ENCODE results near the gene GSK3A. TPM values are rescaled to one million over a fixed set of nuclear protein-coding genes. Genes with fewer than 3 reads are reported as not detected.

The GSK3A gene
- total and polyA plus RNA-seq, 9 of the 15 experiments (the other 6 are each of a cell fraction or from before 2014, with no cell fraction given), result 0.62 to 90.7 (median 33.3) TPM

GRCh38 chr19:42252365-42253244 is 10.2 kb upstream of the GSK3A start (continued):
- TF ChIP-seq TSHZ1 (CRISPR knock-in tag; IDR thresholded peaks at IDR 0.05), result no peak
- peak; percentile 61; the same call in 1 of the 2 replicates for TF ChIP-seq SMAD4 (CRISPR knock-in tag; conservative IDR thresholded peaks at IDR 0.05)
- peak; percentile 44; the same call in 1 of the 2 replicates for TF ChIP-seq L3MBTL2 (IDR thresholded peaks at IDR 0.05)
- no peak for TF ChIP-seq ZNF232 (CRISPR knock-in tag; IDR thresholded peaks at IDR 0.05)
- no peak for TF ChIP-seq SPI1 (IDR thresholded peaks at IDR 0.05; ENCODE audit: borderline replicate concordance, low read depth, low read length)
- peak; percentile 11 for TF ChIP-seq NEUROD1 (IDR thresholded peaks at IDR 0.05; ENCODE audit: borderline replicate concordance, low read depth, low read length, partially characterized antibody)
- TF ChIP-seq ZFX (CRISPR knock-in tag; IDR thresholded peaks at IDR 0.05), result peak; percentile 36; the same call in 1 of the 2 replicates
- no peak for TF ChIP-seq NCOA2 (IDR thresholded peaks at IDR 0.05; ENCODE audit: partially characterized antibody in 2 of 2)
- peak; percentile 89 for TF ChIP-seq MEF2D (tag; conservative IDR thresholded peaks at IDR 0.05; ENCODE audit: low read depth)
- TF ChIP-seq ARID1B (IDR thresholded peaks at IDR 0.05), result 0 out of 2 replicates have a peak, but pooled peaks have one; percentile 6
- TF ChIP-seq ZBTB40 (IDR thresholded peaks at IDR 0.05), result 0 out of 2 replicates have a peak, but pooled peaks have one; percentile 22
- no peak for TF ChIP-seq ZBTB40 (CRISPR knock-in tag; IDR thresholded peaks at IDR 0.05)
- 0 out of 2 replicates have a peak, but pooled peaks have one; percentile 61 for TF ChIP-seq EP400 (IDR thresholded peaks at IDR 0.05)
